ENCODE results near the gene RNF208. TPM values are rescaled to one million over a fixed set of nuclear protein-coding genes. Genes with fewer than 3 reads are reported as not detected.

The RNF208 gene
- total RNA-seq, 1 donor from 2014 or later = 7.3 TPM

DNA sequence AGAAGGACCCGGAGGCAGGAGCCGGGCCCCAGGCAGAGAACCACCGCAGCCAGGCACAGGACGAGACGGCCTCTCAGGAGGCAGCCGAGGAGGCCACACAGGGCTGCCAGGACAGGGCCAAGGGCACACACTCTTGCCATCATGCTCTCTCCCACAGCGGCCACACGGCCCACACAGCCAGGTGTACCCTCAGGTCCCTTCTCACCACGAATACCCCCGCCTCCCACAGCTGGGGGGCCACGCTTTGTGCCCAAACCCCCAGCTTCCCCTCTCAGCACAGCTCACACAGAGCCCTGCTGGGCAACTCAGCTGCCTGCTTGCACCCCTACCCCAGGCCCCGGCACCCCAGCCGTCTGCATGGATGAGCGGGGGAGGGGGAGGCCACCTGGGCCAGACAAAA, 28.3 kb downstream of the RNF208 start:
- DNase-seq (ENCODE audit: low spot score) (no peak), ATAC-seq (no peak)

DNA sequence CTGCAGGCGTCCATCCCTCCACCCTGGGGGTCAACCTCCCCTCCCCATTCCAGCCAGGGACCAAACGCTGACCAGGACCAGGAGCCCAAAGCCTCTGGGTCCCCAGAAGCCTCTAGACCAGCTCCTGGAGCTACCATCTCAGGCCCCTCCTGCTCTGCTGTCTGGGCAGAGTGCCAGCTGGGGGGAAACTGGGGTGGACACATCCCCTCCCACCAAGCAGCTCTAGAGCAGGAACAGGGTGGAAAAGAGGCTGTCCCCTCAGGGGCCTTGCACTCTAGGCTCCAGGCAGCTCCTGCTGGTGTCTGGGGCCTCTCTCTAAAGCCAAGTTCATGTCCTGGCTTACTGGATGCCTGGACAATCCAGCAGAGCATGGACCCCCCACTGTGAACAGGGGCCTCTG, 29.2 kb downstream of the RNF208 start:
- DNase-seq (ENCODE audit: low spot score) = no peak
- ATAC-seq = no peak

DNA sequence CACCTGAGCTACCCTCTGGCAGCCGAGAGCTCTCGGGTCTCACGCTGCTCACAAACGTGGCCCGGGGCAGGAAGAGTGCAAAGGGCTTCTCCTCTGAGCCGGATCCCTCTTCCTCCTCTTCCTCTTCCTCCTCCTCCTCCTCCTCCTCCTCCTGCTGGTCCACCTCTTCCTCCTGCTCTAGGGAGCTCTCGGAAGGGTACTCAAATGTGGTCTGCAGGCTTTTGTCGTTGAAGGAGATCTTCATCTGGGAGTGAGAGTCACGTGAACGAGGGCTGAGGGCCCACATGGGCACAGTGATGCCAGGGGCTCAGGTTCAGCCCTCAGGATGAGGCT, 29.6 kb downstream of the RNF208 start:
- DNase-seq (ENCODE audit: low spot score) = no peak
- no peak for ATAC-seq

DNA sequence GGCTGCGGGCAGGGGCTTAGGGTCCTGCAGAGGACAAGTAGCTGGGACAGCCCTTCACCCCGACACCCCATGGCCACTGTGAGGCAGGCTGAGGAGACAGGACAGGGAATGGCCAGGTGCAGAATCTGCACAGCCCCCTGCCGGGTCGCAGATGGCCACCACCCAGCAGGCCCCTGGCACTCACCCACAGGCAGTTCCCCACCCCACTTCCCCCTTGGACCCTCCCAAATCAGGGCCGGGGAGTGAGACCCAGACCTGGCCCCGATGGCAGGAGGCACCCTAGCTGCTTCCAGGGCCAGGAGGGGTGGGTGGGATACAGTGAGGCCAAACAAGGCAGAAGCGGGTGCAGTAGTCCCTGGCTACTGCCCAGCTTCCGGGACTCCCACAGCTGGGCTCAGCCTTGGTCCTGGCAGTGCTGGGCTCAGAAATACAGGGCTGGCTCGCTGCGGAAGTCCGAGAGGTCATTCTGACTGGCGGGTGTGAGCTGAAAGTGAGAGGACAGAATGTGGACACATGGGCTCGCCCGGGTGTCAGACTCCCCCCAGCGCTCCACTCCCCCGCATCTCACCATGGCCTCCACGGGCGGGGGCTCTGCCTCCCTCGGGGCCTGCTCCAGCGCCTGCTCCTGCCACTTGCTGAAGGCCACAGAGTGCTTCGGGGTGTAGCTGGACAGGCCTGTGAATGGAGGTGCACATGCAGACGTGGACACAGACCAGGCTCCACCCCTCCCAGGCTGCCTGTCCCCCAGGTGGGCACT, 30.2 kb downstream of the RNF208 start:
- no peak for ATAC-seq

DNA sequence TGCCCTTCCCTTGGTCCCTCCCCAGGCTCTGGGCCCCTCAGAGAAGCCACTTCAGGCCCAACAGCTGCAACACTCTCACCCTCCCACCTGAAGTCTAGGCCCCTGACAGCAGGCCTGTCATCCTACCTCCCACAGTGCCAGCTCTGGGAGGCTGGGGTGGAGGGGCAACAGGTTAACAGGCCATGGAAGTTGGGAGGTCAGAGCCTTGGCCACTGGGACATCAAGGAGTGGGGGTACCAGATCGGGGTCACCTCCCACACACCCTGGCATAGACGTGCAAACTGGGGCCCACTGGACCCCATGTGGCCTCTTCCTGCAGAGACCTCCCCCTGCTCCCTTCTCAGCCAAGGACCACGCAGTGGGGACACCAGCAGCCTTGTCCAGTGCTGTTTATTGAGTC, 30.8 kb downstream of the RNF208 start:
- no peak for DNase-seq (ENCODE audit: low spot score)
- no peak for ATAC-seq

More for the DNA sequence above, 30.2 kb downstream of the RNF208 start:
- DNase-seq (ENCODE audit: low spot score) = no peak

DNA sequence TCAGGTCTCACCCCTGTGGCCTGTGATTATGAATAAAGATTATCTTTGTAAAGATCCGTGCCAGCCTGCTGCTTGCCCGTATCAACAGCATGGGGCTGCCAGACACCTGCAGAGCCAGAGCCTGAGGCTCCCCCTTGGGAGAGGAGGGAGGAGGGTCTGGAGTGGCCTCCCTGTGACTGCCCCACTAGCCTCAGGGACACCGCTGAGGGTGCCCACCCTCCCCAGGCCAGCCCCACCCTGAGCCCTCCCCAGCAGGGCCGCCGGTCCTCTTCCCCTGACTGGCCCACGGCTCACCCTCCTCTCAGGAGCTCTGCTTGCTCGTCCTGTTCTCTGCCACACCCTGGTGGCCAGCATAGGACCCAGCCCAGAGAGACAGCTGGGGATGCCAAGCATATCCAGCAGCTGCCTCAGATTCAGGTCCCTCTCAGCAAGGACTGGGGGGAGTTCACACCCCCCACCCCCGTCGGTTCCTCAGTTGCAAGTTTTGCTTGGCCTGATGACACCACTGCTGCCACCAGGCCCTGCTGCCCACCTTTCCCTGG, 31.7 kb downstream of the RNF208 start:
- no peak for ATAC-seq
- no peak for DNase-seq (ENCODE audit: low spot score)

DNA sequence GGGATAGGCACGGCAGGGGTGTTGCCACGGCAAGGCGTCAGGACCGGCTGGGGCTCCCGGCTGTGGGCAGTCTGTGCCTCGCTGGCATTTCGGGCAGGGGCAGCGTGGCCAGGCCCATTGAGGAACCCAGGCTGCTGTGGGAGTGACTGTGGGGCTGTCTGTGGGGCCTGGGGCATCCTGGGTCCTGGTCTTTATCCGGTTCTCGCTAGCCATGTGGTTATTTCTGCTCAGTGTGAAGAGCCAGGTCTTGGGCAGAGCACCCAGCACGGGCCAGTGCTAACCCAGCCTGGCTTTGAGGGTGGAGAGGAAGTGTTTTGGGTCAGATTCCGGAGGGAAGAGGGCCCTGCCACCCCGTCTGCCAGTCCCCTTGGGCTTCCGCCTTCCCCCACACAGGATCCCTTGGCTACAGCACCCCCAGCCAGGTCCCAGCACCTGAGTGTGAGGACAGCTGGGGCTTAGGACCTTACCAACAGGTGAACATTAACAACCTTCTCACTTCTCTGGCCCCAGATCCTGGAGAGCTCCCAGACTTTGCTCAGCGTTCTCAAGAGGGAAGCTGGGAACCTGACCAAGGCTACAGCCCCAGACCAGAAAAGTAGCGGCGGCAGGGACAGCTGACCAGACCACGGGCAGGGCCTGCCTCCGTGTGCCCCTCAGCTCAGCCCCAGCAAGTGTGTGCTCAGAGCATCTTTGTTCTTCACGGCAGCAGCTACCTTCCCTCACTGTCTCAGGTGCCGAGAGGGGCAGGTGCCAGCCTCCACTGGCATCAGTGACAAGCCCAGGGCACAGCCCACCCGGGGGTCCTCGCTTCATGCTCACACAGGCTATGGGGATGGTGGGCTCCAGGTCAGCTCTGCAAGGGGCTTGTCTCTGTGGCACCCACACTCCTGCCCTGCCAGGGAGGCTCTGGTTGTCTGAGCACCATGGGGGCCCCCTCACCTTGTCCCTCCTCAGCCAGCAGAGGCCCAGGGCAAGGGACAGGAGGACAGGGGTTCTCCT, 32.4 kb downstream of the RNF208 start:
- ATAC-seq (peak; percentile 4), DNase-seq (ENCODE audit: low spot score) (no peak)

DNA sequence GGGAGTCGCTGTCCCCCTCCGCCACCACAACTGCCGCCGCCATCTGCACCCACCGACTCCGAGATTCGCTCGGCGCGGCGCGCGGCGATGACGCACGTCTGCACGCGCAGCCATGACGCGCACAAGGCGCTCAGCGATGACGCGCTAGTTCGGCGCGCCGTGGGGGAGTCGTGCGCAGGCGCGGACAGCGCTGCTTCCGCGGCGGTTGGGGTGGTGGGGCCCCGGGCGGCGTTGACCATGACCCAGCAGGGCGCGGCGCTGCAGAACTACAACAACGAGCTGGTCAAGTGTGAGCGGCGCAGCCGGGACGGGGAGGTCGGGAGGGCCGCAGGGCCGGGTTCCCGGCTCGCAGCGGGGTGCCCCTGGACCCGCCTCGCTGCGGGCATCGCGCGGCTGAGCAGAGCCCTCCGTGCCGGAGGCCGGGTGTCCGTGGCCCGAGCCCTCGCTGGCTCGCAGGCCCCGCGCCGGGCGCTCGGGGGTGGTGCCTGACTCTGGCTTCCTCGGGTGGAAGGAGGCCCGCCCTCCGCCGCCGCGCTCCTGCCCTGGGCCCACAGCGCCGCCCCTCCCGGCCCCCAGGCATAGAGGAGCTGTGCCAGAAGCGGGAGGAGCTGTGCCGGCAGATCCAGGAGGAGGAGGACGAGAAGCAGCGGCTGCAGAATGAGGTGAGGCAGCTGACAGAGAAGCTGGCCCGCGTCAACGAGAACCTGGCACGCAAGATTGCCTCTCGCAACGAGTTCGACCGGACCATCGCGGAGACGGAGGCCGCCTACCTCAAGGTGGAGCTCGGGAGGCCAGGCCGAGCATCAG, 33.3 kb downstream of the RNF208 start, which contains the start of the genes ANAPC2 and SSNA1:
ANAPC2 (minus strand) TSS at position 71 of the 807 bp plus-strand sequence; CDS start at position 43, 28 bp downstream.
SSNA1 (plus strand) TSS at position 187 of the 807 bp plus-strand sequence; CDS start at position 238, 51 bp downstream.
- ATAC-seq (peak; percentile 86), DNase-seq (ENCODE audit: low spot score) (peak; percentile 94)

DNA sequence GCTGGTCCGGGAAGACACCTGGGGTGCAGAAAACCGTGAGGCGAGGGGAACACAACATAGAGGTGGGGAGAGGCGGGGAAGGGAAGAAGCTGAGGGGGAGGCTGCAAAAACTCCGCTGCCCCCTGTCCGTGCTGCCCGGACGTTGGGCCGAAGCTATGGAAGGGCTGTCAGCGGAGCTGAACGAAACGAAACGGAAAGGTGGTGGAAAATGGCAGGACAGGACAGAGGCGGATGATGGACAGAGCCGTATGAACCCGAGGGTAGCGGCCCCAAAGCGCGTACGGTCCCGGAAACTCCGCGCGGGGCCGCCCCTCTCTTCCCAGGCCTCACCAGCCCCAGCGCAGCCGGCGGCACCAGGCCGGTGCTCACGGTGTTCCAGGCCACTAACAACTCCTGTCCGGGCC, 34.0 kb downstream of the RNF208 start:
- ATAC-seq (no peak), DNase-seq (ENCODE audit: low spot score) (no peak)

DNA sequence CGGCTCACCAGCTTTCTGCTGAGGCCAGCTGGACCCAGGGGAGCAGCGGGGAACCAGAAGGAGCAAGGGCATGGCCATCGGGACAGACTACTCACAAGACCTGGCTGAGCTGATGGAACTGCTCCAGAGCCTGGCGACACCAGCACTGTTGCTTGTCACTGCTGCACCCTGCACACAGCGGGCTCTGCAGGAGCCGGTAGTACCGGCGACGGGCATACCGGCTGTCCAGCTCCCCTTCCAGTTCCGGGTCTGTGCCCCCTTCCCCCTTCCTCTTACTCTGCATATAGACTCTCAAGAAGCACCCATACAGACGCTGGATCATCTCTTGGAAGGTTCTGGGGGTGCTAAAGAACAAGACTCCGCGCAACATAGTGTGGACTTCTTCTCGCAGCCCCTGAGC, 34.7 kb downstream of the RNF208 start:
- ATAC-seq (no peak), DNase-seq (ENCODE audit: low spot score) (no peak)

DNA sequence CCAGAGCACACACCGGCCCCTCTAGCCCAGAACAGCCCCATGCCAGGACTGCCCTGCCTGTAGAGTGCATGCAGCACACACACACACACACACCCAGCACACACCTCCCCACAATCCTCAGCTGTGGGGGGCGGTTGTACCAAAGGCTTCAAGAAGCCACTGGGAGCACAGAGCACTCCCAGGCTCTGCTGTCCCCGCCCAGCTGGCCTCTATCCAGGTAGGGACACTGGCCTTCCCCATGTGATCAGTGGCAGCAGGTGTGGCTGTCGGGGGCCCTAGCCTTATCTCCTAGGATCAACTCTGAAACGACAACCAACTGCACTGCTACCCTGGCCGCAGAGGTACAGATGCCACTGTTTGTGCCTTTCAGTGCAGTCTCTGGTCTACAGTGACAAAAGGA, 35.7 kb downstream of the RNF208 start:
- peak; percentile 61 for DNase-seq (ENCODE audit: low spot score)

DNA sequence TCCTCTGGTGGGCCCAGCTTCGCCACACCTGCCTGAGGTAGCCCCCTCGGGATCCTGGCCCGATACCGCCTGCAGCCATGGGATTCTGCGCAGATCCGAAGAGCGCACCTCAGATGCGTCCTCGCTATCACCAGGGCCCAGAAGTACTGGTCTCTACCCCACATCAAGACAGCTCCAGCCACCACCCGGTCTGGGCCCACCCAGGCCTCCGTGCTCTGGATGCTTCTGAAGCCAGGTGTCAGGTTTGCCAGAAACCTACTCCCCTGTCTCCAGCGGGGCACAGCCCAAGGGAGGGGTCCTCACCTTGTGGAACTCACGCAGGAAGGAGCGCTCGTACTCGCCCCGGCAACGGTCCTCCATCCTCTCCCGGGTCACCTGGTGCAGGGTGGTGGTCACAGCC, 36.1 kb downstream of the RNF208 start:
- DNase-seq (ENCODE audit: low spot score) = no peak
- ATAC-seq = no peak

More for the DNA sequence above, 35.7 kb downstream of the RNF208 start:
- no peak for ATAC-seq

DNA sequence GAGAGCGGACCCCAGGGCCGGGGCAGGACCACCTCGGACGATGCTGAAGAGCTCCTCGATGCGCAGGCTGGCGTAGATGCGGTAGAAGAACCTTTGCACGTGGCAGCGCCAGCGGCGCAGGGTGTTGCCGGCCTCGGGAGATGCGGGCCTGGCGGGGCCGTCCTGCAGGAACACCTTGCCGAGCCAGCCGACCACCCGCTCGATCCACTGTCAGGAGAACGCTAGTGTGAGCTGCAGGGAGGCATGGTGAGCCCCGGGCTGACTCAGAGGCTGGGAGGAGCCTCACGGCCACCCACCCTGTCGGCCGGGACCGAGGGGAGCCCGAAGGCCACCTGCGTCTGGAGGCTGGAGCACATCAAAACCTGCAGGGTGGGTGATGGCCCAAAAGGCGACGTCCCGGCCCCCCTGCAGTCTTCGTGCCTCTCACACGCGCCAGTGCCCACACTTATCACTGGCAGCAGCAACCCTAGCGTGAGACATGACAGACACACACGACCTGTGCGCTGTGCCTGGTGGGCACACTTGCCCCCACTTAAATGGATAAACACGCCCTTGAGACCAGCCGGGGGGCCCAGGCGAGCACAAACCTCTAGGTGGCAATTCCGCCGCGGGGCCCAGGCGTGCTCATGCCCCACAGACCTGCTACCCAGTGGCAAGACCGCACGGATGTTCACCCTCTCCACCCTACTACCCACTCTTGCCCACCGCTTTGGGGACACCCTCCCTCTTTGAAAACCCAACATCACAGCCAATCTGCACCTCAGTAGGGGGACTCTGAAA, 37.0 kb downstream of the RNF208 start:
- ATAC-seq = no peak

DNA sequence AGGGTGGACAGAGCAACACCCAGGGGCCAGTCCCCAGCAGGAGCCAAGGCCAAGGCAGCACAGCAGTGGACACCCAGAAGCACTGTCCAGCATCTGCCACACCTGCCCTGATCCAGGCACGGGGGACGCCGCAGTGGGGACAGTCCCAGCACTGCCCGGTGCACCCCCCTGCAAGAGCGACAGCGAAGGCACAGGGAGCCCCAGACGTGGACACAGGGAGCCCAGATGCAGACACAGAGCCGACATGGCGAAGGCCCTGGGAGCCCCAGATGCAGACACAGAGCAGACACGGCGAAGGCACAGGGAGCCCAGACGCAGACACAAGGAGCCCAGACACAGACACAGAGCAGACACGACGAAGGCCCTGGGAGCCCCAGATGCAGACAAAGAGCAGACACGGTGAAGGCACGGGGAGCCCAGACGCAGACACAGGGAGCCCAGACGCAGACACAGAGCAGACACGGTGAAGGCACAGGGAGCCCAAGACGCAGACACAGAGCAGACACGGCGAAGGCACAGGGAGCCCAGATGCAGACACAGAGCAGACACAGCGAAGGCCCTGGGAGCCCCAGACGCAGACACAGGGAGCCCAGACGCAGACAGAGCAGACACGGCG, 38.0 kb downstream of the RNF208 start:
- ATAC-seq = no peak

More for the DNA sequence above, 37.0 kb downstream of the RNF208 start:
- no peak for DNase-seq (ENCODE audit: low spot score)

DNA sequence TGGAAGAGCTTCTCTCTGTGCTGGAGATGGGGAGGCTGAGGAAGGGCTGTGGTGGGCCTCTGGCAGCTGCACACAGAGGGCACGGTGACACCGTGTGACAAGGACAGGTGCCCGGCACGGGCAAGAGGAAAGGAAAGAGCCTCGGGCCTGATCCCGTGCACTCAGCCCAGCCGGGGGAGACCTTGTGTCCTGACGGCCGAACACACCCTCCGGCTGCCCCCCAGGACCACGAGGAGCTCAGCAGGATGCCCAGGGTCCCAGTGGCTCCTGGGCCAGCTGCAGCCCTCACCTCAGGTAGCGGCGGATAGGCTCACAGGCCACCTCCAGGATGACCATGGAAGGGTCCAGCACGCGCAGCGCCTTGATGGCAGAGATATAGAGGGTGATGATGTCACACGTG, 39.2 kb downstream of the RNF208 start:
- DNase-seq (ENCODE audit: low spot score) = no peak
- ATAC-seq = no peak

More for the DNA sequence above, 38.0 kb downstream of the RNF208 start:
- no peak for DNase-seq (ENCODE audit: low spot score)

DNA sequence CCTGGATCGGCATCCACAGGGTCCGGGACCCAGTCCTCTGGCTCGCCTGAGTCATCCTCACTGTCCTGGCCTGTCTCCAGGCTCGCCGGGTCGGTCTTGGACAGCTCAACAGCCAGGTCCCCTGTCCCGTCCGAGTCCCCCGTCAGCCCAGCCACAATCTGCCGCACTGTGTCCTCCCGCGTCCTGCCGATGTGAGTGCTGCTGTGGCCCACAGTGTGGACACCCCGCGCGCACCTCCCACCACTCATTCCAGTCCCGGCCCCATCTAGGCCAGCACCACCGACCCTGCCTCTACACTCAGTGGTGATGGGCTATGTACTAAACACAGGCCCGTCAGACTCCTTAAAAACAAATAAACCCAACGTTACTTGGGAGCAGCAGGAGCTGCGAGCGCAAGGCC, 40.4 kb downstream of the RNF208 start:
- DNase-seq (ENCODE audit: low spot score) = no peak

DNA sequence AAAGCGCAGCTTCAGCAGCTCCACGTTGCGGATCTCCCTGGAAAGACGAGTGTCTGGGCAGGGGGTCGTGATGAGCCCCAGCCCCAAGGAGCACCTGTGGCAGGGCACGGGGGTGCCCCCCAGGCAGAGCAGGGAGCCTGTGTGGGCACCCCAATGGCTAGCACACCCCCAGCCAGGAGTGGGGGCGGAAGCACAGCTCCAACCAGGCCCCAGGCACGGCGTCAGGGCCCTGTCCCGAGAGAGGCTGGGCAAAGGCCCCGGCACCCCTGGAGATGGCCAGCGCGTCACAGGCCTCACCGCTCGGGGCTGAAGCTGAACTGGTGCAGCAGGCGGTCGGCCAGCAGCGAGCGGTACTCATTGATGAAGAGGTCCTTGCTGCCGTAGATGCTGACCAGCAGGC, 41.5 kb downstream of the RNF208 start:
- ATAC-seq (no peak), DNase-seq (ENCODE audit: low spot score) (no peak)

More for the DNA sequence above, 40.4 kb downstream of the RNF208 start:
- ATAC-seq = no peak

DNA sequence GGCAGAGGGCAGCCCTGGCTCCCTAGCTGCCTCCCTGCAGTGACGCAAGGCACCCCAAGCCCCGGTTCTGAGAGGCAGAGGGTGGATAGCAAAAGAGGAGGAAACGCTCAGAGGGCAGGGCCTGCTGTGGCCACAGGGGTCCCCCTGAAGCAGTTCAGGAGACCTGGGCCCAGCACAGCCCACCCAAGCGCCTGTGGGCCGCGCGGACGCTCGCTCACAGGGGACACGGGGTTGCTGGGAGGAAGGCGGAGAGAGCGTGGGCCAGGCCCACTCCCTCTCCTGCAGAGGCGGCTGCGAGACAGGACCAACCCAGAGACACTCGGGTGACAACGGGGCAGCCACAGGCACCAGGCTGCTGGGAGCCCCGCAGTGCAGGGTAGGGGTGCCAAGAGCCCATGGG, 42.3 kb downstream of the RNF208 start:
- DNase-seq (ENCODE audit: low spot score) = no peak
- ATAC-seq = no peak

DNA sequence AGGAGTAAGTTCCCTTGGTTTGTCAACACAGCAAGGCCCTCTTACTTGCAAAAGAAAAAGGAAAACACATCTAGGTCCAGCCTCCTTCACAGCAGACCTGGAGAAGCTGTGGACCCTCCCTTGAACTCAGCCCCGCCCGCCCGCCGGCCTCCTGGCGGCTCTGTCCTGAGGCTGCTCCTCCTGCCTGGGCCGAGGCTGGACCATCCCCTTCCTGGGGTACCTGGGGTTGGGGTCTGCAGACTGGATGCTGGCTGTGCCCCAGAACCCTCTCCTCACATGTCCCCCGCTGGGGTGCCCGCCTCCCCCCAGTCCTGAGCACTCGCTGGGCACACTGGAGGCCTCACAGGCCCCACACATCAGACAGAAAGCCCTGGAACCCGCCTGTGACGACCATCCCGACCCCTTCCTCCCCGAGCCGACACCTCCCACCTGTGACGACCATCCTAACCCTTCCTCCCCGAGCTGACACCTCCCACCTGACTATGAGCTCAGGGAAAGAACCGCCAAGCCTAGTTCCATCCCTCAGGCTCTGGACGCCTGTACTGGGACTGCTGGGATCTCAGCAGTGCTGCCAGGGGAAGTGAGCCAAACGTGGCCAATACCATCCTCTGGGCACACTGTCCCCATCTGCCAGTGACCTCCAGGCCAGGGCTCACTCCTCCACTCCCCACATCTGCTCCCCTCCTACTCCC, 43.0 kb downstream of the RNF208 start:
- DNase-seq (ENCODE audit: low spot score) (no peak), ATAC-seq (no peak)

All from left lobe of liver (tissue), 2 donors.